ENCODE data around the gene CEMIP2.

- no peak for TF ChIP-seq CTCF (IDR thresholded peaks at IDR 0.05)
- TF ChIP-seq POLR2A (IDR thresholded peaks at IDR 0.05): no peak
Observed at GRCh38 chr9:71694332-71694731, 74.0 kb downstream of the CEMIP2 start.

Data from uterus (tissue), 2 donors.